ENCODE results near the gene LIFR.
"Not testable (repeated sequence)": the region's sequence is repeated elsewhere in the genome, so short reads cannot be mapped to it uniquely, and the experiment has no call there.

The LIFR gene

GRCh38 chr5:38516649-38517048 is 39.8 kb downstream of the LIFR start:
- DNase-seq (ENCODE audit: low spot score): not testable (repeated sequence)

DNA sequence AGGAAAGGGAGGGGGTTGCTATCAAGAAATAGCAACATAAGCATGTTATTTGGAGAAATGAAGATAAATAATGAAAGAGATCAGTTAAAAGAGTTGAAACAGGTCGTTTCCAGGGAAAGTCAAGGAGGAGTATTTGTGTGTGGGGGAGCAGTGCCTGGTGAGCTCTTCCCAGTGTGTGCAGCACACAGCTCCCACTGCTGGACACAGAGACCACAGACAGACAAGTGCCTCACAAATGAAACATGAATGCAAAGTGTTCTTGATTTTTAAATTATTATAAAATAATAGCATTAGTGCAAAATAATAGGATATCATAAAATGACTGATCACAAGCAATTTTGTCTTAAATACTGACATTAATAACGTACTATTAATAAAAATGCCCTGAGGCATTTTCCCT is 40.8 kb downstream of the LIFR start:
- no peak for DNase-seq (ENCODE audit: low spot score)

DNA sequence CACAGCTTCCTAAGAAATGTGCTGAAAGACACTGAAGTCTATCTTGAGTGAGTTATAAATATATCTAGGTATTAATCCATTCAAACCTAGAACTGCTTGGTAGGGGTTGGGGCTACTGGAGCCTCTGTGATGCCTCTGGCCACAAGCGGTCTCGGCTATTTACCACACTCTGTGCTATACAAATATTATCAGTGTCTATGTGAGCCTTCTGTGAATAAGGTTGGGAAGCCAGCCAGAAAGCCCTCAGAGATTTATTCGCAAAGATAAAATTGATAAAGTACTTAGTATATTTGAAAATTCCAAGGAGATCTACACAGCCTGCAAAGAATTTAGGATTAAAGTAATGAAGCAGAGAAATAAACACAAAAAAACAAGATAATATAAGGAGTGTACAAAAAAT is 41.4 kb downstream of the LIFR start:
- no peak for DNase-seq (ENCODE audit: low spot score)

- no peak for DNase-seq (ENCODE audit: low spot score)
These were observed 47.3 kb downstream of the LIFR start for GRCh38 chr5:38509185-38509584.

DNA sequence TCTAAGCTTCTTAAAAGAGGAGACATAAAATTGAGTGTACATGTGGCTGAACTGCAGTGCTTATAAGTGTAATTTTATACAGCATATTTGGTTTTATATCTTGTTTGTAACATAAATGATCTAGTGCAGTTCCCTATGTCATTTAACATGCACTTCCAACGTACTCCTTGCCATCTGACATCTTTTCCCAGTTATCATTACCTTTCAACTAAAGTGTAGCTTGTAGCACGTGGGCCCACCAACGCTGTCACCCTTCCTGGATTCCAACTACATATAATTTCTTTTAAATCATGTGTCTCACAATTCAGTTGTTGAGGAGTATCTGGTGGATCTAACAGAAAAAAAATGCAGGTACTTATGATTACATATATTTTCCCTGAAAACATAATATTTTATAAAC is 50.1 kb downstream of the LIFR start:
- no peak for DNase-seq (ENCODE audit: low spot score)

GRCh38 chr5:38500573-38501260 is 55.7 kb downstream of the LIFR start:
- no peak for DNase-seq (ENCODE audit: low spot score)

- DNase-seq (ENCODE audit: low spot score): no peak
These were observed 58.5 kb downstream of the LIFR start for GRCh38 chr5:38497946-38498345.

GRCh38 chr5:38494763-38495162 is 61.7 kb downstream of the LIFR start:
- no peak for DNase-seq (ENCODE audit: low spot score)

- DNase-seq (ENCODE audit: low spot score): no peak
These were observed 62.3 kb downstream of the LIFR start for GRCh38 chr5:38494175-38494574.

DNA sequence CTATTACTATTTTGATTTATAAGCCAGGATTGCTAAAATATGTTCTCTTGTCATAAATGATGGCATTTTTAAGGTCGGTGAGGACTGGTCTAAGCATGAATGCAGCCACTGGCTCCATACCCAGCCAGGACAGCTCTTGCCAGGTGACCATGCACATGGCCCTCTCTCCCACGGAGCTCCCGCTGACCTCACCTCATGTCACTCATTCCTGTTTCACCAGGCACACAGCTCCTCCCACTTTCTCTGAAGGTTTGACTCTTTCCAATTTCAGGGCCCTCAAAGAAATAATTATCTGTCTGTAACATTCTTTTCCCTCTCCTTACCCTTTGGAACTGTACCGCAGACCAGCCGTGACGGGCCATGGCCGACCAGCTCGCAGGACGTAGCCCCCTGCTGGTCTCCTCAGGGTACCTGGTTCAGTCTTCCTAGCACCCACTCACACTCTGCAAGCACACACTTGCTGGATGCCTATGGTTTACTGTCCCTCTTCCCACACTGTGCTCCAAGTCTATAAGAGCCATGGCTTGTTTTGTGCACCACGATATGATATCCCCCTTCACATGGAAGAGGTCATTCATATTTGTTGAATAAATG is 72.5 kb downstream of the LIFR start:
- no peak for DNase-seq (ENCODE audit: low spot score)

DNA sequence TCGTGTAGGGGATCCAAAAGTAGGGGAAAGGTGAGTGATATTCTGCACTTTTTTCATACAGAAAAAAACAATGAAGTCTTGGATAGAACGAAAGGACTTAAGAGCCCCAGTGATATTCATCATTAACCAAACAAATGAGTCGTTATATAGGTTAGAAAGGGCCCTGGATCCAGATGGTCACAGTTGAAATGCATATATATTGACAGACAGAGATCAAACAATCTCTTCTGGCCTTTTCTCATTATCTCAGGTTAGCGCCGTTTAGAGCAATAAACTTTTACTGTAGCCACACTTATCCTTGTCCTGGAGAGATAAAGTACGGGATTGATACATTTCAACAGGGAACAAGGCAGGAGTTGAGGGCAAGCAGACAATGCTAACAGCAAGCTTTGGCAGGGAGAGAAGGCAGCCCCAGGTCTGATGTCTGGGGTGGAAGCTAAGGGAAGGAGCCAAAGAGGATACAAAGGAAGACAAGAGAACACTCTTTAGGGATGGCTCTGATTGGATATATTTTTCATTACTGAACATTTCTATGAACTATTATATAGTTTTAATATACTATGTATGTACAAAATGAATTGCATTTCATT is 77.0 kb downstream of the LIFR start:
- no peak for DNase-seq (ENCODE audit: low spot score)

GRCh38 chr5:38478878-38479277 is 77.6 kb downstream of the LIFR start:
- no peak for DNase-seq (ENCODE audit: low spot score)

- no peak for DNase-seq (ENCODE audit: low spot score)
These were observed 78.3 kb downstream of the LIFR start for GRCh38 chr5:38478166-38478565.

DNA sequence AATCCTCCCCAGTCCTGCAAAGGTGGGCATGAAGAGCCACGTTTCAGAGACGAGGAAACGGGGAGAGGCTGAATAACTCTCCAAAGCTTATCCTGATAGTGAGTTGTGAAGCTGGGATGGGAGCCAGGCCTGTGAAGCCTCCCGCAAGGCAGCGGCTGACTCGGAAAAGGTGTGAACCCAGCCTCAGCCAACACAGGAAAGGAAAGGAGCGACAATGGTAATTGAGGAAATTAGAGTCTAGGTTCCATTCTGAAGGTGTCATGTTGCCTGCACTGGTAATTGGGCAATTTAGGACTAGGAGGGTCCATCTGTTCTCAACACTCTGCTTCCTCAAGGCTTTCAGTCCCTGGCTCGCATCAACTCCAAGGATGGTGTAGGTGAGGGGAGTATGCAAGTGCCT is 83.4 kb downstream of the LIFR start:
- DNase-seq (ENCODE audit: low spot score): no peak

- no peak for DNase-seq (ENCODE audit: low spot score)
These were observed 83.9 kb downstream of the LIFR start for GRCh38 chr5:38472541-38472940.

- no peak for DNase-seq (ENCODE audit: low spot score)
These were observed 84.7 kb downstream of the LIFR start for GRCh38 chr5:38471709-38472108.

GRCh38 chr5:38469707-38470267 is 86.7 kb downstream of the LIFR start:
- no peak for DNase-seq (ENCODE audit: low spot score)

- no peak for DNase-seq (ENCODE audit: low spot score)
These were observed 87.3 kb downstream of the LIFR start for GRCh38 chr5:38468978-38469706.

- no peak for DNase-seq (ENCODE audit: low spot score)
These were observed 88.2 kb downstream of the LIFR start for GRCh38 chr5:38468202-38468673.

DNA sequence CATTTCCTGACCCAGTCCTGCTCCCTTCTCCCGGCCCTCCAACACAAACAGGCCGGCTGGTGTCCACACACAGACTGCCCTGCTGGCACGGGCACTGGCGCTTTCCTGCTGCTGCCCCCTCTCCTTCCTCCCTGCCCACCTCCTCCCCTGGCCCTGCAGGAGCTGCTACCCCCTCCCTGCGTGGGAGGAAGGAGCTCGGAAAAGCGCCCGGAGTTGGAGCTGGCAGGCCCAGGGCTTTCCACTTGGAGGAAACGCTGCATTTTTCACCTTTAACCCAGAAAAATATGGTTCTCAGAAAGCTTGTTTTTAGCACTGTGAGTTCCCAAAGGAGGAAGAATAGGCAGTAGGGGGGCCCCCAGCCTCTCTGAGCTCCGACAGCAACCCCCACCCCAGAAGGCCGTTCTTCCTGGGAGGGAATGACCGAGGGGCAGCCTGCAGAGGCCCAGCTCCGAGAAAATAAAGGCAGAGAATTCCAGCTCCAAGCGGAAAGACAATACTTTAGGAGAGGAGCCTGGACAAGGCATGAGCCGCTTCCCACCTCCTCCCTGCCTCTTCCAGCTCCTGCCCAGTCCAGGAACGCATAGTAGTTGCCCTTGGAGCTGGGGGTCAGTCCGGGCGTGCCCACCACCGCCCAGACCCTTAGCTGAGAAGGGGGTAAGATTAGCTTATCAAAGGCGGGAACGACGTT is 88.9 kb downstream of the LIFR start:
- no peak for DNase-seq (ENCODE audit: low spot score)

DNA sequence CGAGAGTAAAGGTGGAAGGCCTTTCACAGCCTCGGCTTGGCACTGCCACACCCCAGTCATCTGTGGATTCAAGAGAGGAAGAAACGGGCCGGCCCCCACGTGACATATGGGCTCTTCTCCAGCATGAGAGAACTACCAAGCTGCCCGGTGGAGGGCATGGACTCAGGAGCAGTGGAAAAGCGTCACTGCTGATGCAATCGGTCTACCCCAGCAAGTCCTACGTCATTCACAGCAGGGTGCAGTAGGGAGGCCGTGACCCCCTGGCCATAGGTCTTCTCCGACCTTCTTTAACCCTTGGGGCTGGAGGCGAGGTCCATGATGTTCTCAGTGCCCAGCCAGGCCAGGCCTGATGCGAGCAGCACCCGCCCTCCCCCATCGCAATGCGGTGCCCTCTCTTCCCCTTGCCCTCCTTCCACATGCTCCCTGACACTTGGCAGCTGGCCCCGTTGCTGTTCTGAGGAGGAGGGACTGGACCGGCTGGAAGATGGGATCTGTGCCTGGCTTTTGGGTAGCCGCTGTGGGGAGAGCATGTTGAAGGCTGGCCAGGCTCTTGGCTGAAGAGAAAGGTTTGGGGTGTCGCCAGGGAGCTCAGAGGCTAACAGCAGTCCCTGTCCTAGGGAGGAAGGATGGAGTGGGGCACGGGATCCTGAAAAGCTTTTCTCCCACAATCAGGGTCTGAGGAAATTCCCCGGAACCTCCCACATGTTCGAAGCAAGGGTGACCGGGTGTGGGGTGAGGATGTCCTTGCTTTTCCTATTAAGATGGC is 89.8 kb downstream of the LIFR start:
- DNase-seq (ENCODE audit: low spot score): no peak

All from LoVo (cell line).